ENCODE results near the gene TRAPPC10.

GRCh38 chr21:44027607-44028286 lies 15.6 kb downstream of the TRAPPC10 start:
- TF ChIP-seq CTCF (IDR thresholded peaks at IDR 0.05): no peak
- TF ChIP-seq POLR2A (IDR thresholded peaks at IDR 0.05): no peak

All from lower leg skin (tissue), 3 donors.